HepG2 (cell line): ENCODE results near the gene CHRM2.

Experiments used
- CREM ChIP-seq, 2 experiments: sonication (generic) in 1 of 2; formaldehyde crosslinking in 1 of 2; IDR thresholded peaks; 2 replicates each; pipeline versions ENCODE4 v1.4.0 to v1.6.1; 2016 to 2020; ENCODE audit warnings: antibody characterized with exemption in 1 of 2, mild to moderate bottlenecking in 1 of 2, missing genetic modification reagents in 1 of 2
- GABPA ChIP-seq, 2 experiments: IDR thresholded peaks; 2 replicates each; pipeline ENCODE4 v1.6.1; 2011 to 2016; ENCODE audit warnings: low read depth in 2 of 2, low read length in 1 of 2, missing biosample characterization in 1 of 2, missing genetic modification characterization in 1 of 2
- KDM1A ChIP-seq: IDR thresholded peaks from 2 replicates; pipeline ENCODE4 v1.6.1; 2016; ENCODE audit warnings: missing compliant biosample characterization
- KLF16 ChIP-seq, 2 experiments: sonication (generic) in 1 of 2; formaldehyde crosslinking in 1 of 2; IDR thresholded peaks; 2 replicates each; pipeline versions ENCODE4 v1.6.1 to v1.8.0; 2016 to 2023; ENCODE audit warnings: missing genetic modification reagents in 2 of 2, missing compliant biosample characterization in 1 of 2
- MEIS2 ChIP-seq: sonication (generic); formaldehyde crosslinking; IDR thresholded peaks from 2 replicates; pipeline ENCODE4 v1.9.0; 2021; ENCODE audit warnings: mild to moderate bottlenecking, missing genetic modification reagents
- MYC ChIP-seq: sonication (generic); formaldehyde crosslinking; IDR thresholded peaks from 2 replicates; pipeline ENCODE4 v1.9.0; 2021; ENCODE audit warnings: missing genetic modification reagents, borderline replicate concordance
- PCBP1 ChIP-seq: fragments of 200-400 bp; formaldehyde crosslinking; IDR thresholded peaks from 2 replicates; pipeline ENCODE4 v1.6.1; 2017; ENCODE audit warnings: mild to moderate bottlenecking, low read depth, low read length, borderline replicate concordance
- ZNF10 ChIP-seq: sonication (generic); formaldehyde crosslinking; IDR thresholded peaks from 2 replicates; pipeline ENCODE4 v1.4.0; 2020; ENCODE audit warnings: mild to moderate bottlenecking, low read depth, missing genetic modification reagents, borderline replicate concordance
- TF ChIP-seq, protein P1 (sequence below): sonication (generic); formaldehyde crosslinking; IDR thresholded peaks from 2 replicates; pipeline ENCODE4 v1.5.0; 2020; ENCODE audit warnings: mild to moderate bottlenecking, missing genetic modification reagents, moderate library complexity
- TF ChIP-seq, protein P2 (sequence below): sonication (generic); formaldehyde crosslinking; IDR thresholded peaks from 2 replicates; pipeline ENCODE4 v1.8.0; 2022; ENCODE audit warnings: missing genetic modification reagents, mild to moderate bottlenecking, moderate library complexity, borderline replicate concordance

DNA sequence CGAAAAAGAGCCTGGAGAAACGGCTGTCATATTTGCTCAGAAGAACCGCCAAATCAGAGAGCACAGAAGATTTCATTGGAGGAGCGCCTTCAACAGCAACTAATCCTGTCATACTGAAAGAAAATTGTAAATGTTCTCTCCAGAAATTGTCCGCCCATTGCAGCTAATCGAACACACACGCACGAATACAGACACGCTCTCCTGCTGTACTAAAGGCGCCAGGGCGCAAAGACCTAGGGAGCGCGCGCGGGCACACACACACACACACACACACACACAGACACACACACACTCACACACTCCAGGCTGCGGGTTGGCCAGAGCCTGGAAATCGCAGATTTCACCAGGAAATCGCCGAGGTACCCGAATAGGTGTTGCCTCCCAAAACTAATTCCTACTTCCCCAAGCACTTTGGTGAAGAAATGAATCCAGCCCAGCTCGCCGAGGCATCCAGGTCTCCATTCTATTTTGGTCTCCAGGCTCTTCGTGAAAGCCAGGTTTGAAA lies at the start of gene CHRM2:
- TF ChIP-seq, protein P1, sequence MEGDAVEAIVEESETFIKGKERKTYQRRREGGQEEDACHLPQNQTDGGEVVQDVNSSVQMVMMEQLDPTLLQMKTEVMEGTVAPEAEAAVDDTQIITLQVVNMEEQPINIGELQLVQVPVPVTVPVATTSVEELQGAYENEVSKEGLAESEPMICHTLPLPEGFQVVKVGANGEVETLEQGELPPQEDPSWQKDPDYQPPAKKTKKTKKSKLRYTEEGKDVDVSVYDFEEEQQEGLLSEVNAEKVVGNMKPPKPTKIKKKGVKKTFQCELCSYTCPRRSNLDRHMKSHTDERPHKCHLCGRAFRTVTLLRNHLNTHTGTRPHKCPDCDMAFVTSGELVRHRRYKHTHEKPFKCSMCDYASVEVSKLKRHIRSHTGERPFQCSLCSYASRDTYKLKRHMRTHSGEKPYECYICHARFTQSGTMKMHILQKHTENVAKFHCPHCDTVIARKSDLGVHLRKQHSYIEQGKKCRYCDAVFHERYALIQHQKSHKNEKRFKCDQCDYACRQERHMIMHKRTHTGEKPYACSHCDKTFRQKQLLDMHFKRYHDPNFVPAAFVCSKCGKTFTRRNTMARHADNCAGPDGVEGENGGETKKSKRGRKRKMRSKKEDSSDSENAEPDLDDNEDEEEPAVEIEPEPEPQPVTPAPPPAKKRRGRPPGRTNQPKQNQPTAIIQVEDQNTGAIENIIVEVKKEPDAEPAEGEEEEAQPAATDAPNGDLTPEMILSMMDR (CRISPR knock-in tag): no peak
- TF ChIP-seq MEIS2 (CRISPR knock-in tag) (no peak), MYC (CRISPR knock-in tag) (no peak), PCBP1 (no peak), KDM1A (CRISPR knock-in tag) (no peak), CREM (IDR thresholded peaks at IDR 0.05) (no peak), CREM (CRISPR knock-in tag; IDR thresholded peaks at IDR 0.05) (no peak), KLF16 (CRISPR knock-in tag; IDR thresholded peaks at IDR 0.05) (no peak), GABPA (IDR thresholded peaks at IDR 0.05; ENCODE audit: low read depth, low read length) (no peak), GABPA (CRISPR knock-in tag; IDR thresholded peaks at IDR 0.05; ENCODE audit: low read depth) (no peak), ZNF10 (CRISPR knock-in tag) (no peak)
- TF ChIP-seq, protein P2, sequence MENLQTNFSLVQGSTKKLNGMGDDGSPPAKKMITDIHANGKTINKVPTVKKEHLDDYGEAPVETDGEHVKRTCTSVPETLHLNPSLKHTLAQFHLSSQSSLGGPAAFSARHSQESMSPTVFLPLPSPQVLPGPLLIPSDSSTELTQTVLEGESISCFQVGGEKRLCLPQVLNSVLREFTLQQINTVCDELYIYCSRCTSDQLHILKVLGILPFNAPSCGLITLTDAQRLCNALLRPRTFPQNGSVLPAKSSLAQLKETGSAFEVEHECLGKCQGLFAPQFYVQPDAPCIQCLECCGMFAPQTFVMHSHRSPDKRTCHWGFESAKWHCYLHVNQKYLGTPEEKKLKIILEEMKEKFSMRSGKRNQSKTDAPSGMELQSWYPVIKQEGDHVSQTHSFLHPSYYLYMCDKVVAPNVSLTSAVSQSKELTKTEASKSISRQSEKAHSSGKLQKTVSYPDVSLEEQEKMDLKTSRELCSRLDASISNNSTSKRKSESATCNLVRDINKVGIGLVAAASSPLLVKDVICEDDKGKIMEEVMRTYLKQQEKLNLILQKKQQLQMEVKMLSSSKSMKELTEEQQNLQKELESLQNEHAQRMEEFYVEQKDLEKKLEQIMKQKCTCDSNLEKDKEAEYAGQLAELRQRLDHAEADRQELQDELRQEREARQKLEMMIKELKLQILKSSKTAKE (CRISPR knock-in tag): no peak
